Right ventricle myocardium superior (tissue), 1 donor: ENCODE data around the gene EXOC4. TPM values are rescaled to one million over a fixed set of nuclear protein-coding genes. Genes with fewer than 3 reads are reported as not detected.

Experiments used
- ATAC-seq: fragments of 200-7000 bp; cut with Tn5 transposase; one replicate; pipeline ENCODE4 v1.9.1; 2020; ENCODE audit warnings: mild to moderate bottlenecking; ENCODE audit not compliant: poor library complexity
- DNase-seq: peaks from one replicate; pipeline ENCODE4 v3.0.0-alpha.2; 2020
- intact Hi-C: fragments of 100-400 bp; cut with DNase I; formaldehyde crosslinking; loops from one replicate; pipeline ENCODE4 v1.11.2; 2022
- total RNA-seq: library from RNA; stranded (reverse); fragmentation: NEBNext Ultra II Directional; extraction: Animal tissue kit (Norgen Biotek cat#: 25700); gene quantifications from one replicate; pipeline ENCODE4 v1.2.1, GENCODE V29; 2021
- donor health status: DM: no; HTN: yes; CAD: no; lungs with severe emphysema.

Gene EXOC4
- total RNA-seq, 1 donor from 2014 or later: 32.5 TPM

DNA sequence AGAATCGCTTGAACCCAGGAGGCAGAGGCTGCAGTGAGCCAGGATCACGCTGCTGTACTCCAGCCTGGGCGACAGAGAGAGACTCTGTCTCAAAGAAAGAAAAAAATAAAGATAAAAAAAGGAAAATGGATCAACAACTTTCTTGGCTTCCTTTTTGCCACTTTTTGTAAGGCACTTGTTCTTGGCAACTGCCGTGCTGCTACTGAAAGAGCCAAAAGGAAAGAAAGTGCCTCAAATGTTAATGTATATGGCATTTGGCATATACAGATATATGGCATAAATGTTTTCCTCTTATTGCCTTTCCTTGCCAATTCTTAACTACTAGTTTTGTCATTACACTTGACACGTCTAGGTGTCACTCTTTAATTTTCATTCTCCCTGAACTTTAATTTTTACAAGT is 480.5 kb downstream of the EXOC4 start:
- no peak for DNase-seq
- intact Hi-C loops: no loop called here
- ATAC-seq: no peak

DNA sequence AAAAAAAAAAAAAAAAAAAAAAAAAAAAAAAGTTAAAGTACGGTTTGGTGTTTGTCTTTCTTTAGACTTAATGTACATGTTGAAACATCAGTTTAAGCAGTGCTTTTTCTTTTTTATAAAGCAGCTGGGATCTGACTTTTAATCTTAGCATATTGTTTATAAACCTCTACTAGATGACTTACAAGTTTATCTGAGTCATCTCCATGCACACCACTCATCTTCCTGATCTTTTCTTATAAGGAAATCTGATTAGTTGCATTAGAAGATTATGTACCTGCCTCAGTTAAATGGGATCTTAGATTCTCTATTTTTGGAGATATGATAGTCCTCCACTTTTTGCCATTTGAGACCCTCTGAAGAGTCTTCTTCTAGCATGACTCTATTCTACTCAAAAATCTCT is 482.3 kb downstream of the EXOC4 start:
- intact Hi-C loops: no loop called here
- no peak for DNase-seq
- no peak for ATAC-seq

DNA sequence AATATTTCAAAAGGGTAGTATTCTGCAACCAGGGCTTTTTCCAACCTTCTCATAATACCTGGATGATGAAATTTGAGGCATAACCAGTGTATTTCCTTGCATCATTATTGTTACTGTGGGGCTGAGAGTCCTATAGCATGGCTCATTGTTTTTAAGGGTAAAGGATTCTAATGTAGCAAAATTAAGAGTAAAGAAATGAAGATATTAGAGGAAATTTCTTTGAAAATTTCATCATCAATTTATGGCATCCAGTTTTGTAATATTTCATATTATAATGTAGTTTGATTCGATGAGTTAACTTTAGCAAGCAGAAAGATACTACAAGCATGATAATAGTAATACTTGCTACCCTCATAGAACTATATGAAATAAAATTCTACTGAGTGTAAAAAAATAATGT is 486.9 kb downstream of the EXOC4 start:
- ATAC-seq (no peak), DNase-seq (no peak)
- intact Hi-C loops: no loop called here

DNA sequence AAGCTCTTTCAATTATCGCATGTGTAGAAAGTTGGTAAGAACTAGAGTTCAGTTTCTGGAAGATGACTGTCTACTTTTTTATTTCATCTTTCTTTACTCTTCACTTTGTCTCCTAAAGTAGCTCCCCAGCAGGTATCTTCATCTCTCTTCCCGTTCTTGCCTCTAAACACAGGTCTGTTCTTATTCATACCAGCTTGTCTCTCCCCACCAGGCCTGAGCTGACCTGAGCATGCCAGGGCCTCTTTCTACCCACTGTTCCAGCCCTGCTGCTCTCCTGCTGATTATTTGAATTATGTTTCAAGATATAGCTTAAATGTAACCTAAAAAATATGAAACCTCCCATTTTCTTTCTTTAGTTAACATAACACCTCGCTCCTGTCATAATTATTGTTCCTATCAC is 488.2 kb downstream of the EXOC4 start:
- no peak for DNase-seq
- intact Hi-C loops: no loop called here
- no peak for ATAC-seq

- no peak for ATAC-seq
- intact Hi-C loops: no loop called here
- no peak for DNase-seq
These were observed 488.8 kb downstream of the EXOC4 start for GRCh38 chr7:133741703-133742102.

DNA sequence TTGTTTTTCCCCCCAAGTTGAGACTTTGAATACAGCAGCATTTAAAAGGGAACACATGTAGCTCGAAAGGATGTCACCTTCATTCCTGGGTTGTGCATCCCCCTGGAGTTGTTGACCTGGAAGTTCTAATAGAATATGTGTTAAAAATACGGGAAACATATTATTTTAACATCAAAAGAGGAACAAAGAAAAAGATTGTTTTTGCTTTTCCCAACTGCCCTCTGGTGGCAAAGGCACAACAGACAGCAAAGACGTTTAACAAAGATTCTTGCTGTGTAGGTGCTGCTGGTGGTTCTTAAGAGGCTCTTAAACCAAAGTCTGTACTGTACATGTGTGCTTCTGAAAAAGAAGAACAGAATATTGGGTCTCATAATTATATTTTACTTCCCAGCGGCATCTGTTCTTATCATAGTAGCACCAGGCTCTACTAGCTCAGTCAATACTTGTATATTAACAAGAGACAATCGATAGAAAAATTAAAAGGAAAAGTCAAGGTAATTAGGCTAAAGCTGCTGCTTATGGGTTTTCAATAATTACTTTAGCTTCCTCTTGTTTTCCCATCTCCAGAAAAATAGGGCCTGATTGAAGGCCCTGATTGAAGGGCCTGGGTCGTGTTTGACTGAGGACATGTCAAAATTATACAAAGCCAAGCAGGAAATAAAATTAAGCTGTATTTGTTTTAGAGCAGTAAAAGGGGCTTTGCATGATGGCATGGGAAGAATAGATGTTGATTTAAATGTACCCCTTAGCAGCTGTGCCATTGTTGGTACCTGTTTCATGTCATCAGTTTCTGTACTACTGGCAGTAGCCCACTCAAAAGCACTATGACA is 490.0 kb downstream of the EXOC4 start:
- intact Hi-C loops: no loop called here
- DNase-seq: no peak

DNA sequence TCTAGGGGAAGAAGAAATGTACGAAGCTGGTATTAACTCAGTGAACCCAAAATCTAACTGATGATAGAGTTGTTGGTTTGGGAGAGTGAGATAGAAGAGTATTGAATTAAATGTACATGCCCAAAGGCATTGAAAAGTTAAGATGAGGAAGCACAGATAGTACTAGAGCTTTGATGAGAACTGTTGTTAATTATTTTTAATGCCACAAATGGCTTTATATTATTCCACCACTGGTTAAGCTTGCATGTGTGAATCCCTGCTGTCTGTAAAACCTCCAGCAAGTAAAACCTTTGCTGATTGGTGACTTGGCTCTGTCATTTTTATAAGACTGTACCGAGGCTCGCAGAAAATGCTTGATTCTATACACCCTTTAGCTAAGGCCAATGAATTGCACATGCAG is 491.6 kb downstream of the EXOC4 start:
- no peak for DNase-seq

More for the DNA sequence above, 490.0 kb downstream of the EXOC4 start:
- ATAC-seq: no peak

DNA sequence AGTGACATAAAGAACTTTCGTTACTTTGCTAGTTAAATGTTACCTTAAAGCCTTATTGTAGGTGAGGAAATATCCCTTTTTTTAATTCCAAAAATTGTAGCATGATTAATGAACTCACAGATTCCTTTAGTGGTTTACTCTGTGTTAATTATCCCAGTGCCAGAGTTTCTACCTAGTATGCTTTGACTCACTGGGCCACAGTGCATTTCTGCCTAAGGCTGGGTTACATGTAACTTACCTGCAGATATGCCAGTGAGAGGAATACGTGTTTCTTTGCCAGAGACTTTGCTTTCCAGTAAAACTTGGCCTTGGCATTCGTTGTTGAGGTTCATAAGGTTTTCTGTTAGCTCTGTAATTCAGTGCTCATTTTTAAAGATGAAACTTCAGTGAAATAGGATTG is 493.4 kb downstream of the EXOC4 start:
- no peak for ATAC-seq
- intact Hi-C loops: no loop called here
- no peak for DNase-seq

More for the DNA sequence above, 491.6 kb downstream of the EXOC4 start:
- intact Hi-C loops: no loop called here
- ATAC-seq: no peak

DNA sequence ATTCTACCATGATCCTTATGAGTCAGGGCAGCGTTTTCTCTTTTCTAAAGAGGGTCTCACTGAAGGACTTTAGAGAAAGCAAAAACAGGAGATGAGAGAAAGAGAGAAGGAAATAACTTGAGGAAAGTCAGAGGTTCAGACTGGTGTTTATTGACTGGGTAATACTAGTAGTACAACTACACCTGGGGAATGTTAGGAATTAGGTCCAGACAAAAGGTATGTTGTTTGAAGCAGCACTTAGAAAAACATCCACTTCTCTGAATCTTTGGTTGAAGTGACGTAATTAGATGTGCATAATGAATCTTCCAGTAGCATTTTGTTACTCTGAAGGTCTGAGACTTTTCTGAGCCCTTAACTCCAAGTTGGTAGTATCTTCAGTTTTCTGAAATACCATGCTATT is 494.0 kb downstream of the EXOC4 start:
- DNase-seq (no peak), ATAC-seq (no peak)
- intact Hi-C loops: no loop called here

GRCh38 chr7:133748443-133749407 is 495.8 kb downstream of the EXOC4 start:
- ATAC-seq: no peak
- DNase-seq: no peak
- intact Hi-C loops: no loop called here

- intact Hi-C loops: no loop called here
- no peak for DNase-seq
- ATAC-seq: no peak
These were observed 497.4 kb downstream of the EXOC4 start for GRCh38 chr7:133750287-133750686.

DNA sequence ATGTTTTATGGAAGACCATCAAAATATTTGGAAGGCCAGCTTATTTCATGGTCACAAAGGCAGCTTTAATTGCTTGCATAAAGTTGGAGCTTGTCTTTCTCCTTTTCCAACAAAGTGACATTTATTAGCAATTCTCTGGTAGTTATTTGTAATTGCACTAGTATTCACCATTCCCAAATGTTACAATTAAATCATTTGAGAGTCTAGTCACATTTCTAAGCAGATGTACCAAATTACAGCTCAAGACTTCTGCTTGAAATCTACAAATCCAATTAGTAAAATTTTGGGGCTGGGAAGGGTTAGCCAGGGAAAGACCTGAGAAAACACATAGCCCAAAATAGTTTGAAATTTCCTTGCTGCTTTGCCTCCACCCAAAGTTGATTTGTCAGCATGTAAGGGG is 498.2 kb downstream of the EXOC4 start:
- ATAC-seq (no peak), DNase-seq (no peak)
- intact Hi-C loops: no loop called here

DNA sequence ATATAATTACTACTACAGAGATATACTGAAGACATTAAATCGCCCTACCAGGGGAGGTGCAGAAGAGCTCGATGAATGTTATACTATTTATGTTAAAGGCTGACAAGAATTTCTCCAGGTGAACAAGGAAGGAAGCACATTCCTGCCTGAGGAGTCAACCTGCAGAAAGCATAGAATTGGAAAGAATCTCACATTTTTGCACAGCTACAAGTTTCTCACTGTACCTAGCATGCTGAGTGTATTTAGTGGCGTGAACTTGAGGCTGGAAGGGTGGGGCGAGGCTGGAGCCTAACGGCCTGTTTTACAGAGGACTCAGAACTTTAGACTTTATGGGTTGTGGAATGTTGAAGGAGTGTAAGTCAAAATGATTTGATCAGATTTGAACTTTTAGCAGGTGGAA is 500.6 kb downstream of the EXOC4 start:
- ATAC-seq: no peak
- intact Hi-C loops: no loop called here

GRCh38 chr7:133754708-133755107 is 501.8 kb downstream of the EXOC4 start:
- intact Hi-C loops: no loop called here
- ATAC-seq: no peak
- no peak for DNase-seq

More for the DNA sequence above, 500.6 kb downstream of the EXOC4 start:
- DNase-seq: no peak

GRCh38 chr7:133755901-133756300 is 503.0 kb downstream of the EXOC4 start:
- no peak for ATAC-seq
- DNase-seq: no peak
- intact Hi-C loops: no loop called here

DNA sequence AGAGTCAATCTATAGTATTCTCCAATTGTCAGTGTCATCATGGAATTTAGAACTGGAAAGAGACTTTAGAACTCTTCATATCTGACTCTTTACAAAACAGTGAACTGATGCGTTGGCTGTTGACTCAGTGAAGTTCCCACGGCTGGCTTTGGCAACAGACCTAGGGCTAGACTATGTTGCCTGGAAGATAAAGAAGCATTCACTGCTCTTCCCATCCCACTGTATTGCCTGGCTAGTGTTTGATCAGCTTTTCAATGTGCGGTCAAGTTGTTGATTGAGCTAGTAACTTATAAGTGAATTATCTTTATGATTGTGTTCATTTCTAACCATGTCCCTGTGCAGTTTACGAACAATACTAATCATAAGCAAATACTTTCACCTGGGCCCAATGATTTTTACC is 508.6 kb downstream of the EXOC4 start:
- intact Hi-C loops: no loop called here
- ATAC-seq (no peak), DNase-seq (no peak)

DNA sequence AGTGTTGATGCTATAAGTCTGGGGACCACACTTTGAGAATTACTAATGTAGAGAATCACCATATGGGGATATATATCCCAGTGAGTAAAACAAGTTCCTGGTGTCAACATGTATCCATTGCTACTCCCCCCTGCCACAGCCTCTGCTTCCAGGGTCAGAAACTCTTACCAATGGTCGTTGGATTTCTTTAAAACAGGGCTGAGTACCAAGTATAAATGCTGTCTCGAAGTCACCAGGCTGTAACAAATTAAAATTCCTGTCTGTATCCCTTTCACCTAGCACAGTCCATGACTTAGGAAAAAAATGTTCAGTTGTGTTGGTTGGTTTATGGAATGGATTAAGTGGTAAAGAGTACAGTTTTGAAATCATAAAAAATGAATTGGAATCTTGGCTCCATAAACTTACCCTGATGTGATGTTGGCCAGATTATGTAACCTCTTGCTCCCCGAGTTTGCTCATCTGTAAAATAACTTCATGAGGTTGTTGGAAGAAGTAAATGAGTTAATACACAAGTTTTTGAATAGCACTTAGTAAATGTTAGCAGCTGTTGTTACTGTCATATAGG is 510.3 kb downstream of the EXOC4 start:
- DNase-seq (no peak), ATAC-seq (no peak)
- intact Hi-C loops: no loop called here

- ATAC-seq (no peak), DNase-seq (no peak)
- intact Hi-C loops: no loop called here
These were observed 516.8 kb downstream of the EXOC4 start for GRCh38 chr7:133769668-133770067.

GRCh38 chr7:133770863-133771492 is 518.1 kb downstream of the EXOC4 start:
- DNase-seq: no peak
- intact Hi-C loops: no loop called here
- ATAC-seq: no peak
